ENCODE results near the gene TMEM19. TPM values are rescaled to one million over a fixed set of nuclear protein-coding genes. Genes with fewer than 3 reads are reported as not detected.

Gene TMEM19
- total RNA-seq, 1 experiment from 2014 or later = 56.3 TPM

DNA sequence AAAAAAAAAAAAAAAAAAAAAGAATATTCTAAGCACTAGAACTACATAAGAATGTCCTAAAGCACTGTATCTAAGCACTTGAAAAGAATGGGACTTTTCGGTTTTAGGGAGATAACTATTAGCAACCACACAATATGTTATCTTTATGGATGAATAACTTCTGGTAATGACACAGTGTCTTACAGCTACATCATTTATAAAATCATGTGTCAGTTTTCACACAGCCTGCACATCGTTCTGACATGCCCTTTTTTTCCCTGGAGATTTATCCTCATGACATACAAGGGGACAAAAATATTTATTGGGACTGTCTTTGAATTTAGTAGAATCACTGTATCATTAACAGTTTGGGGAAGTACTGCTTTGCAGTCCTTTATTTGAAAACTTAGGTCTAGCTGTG is 17.3 kb downstream of the TMEM19 start:
- no TSS peak for BruUV-seq (replicated peaks)
- intact Hi-C loops (cut with micrococcal nuclease; ENCODE audit: unreplicated experiment) = no loop called here
- ChIA-PET CTCF (interaction anchor here (0.6 kb wide), 1 partner anchor 16 kb away, joined by 7 read pairs; no protein-coding TSS in a partner anchor), POLR2A (ENCODE audit: low non-redundant PET) (interaction anchor here (0.7 kb wide), 1 partner anchor 103 kb away, joined by 4 read pairs; no protein-coding TSS in a partner anchor)
- Histone ChIP-seq H3K4me3 (ENCODE audit: low read depth, low read length, poor library complexity, severe bottlenecking) (no peak overlapping the region), H3K4me1 (ENCODE audit: insufficient read depth, low read length, poor library complexity, severe bottlenecking) (no peaks in the 10 kb centered on the region), H3K27me3 (replicated peaks; ENCODE audit: insufficient read depth, low read depth, low read length, poor library complexity) (no peaks in the 10 kb centered on the region), H3K36me3 (ENCODE audit: insufficient read depth, low read length, poor library complexity, severe bottlenecking) (peaks cover 30% of the 10 kb centered on the region), H3K27ac (ENCODE audit: low read depth, low read length, poor library complexity, severe bottlenecking) (no peak overlapping the region), H3K9me3 (ENCODE audit: low read depth, low read length, poor library complexity, severe bottlenecking) (no peaks in the 10 kb centered on the region)
- no peak for DNase-seq (ENCODE audit: low spot score)
- TF ChIP-seq CTCF (conservative IDR thresholded peaks at IDR 0.05; ENCODE audit: low read depth, low read length) = no peak

DNA sequence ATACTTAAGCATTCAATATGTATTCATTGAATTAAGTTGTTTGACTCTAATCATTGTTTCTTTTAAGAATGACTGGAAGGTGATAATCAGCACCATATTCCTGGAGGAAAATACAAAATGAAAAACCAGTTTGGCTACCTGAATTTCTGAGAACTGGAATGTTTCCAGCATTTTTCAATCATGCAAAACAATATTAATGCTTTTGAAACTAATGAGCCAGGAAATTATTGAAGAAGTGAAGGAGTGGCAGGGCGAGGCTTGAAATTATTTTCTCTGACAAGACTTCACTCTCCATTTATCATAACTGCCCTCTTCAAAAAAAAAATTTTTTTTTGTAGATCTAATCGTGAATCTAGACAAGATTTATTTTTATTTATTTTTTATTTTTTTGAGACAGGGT is 19.0 kb downstream of the TMEM19 start:
- H3K36me3 ChIP-seq (ENCODE audit: insufficient read depth, low read length, poor library complexity, severe bottlenecking) = peaks cover 13% of the 10 kb centered on the region
- H3K4me1 ChIP-seq (ENCODE audit: insufficient read depth, low read length, poor library complexity, severe bottlenecking) = no peaks in the 10 kb centered on the region
- H3K4me3 ChIP-seq (ENCODE audit: low read depth, low read length, poor library complexity, severe bottlenecking) = no peak overlapping the region
- H3K27ac ChIP-seq (ENCODE audit: low read depth, low read length, poor library complexity, severe bottlenecking) = no peak overlapping the region
- intact Hi-C loops (cut with micrococcal nuclease; ENCODE audit: unreplicated experiment) = no loop called here
- CTCF ChIA-PET = no interaction called here
- no peaks in the 10 kb centered on the region for H3K9me3 ChIP-seq (ENCODE audit: low read depth, low read length, poor library complexity, severe bottlenecking)
- POLR2A ChIA-PET (ENCODE audit: low non-redundant PET) = no interaction called here
- BruUV-seq (replicated peaks) = no TSS peak
- no peaks in the 10 kb centered on the region for H3K27me3 ChIP-seq (replicated peaks; ENCODE audit: insufficient read depth, low read depth, low read length, poor library complexity)
- no peak for DNase-seq (ENCODE audit: low spot score)
- no peak for TF ChIP-seq CTCF (conservative IDR thresholded peaks at IDR 0.05; ENCODE audit: low read depth, low read length)
- TF ChIP-seq EZH2 (IDR thresholded peaks at IDR 0.05; ENCODE audit: borderline replicate concordance, low read depth, low read length, poor library complexity, severe bottlenecking) = no peak

DNA sequence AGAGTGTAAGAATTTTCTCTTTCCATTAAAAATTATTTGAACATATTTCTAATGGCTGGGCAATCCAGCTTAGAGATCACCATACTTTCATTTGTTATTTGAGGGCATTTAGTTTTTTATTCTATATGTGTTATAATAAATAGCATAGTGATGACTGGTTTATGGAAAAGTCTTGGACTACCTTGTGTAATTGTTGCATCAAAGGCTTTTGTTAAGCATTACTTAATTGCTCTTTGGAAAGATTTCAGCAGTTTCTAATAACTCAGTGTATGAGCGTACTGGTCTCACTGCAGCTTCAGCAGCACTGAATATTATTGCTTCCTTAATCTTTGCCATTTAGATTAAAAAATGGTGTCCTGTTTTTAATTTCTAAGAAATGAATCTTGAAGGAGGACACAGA is 22.8 kb downstream of the TMEM19 start:
- H3K27ac ChIP-seq (ENCODE audit: low read depth, low read length, poor library complexity, severe bottlenecking) = no peak overlapping the region
- no peak overlapping the region for H3K4me3 ChIP-seq (ENCODE audit: low read depth, low read length, poor library complexity, severe bottlenecking)
- ChIA-PET CTCF (no interaction called here), POLR2A (ENCODE audit: low non-redundant PET) (no interaction called here)
- intact Hi-C loops (cut with micrococcal nuclease; ENCODE audit: unreplicated experiment) = no loop called here
- no TSS peak for BruUV-seq (replicated peaks)
- TF ChIP-seq EZH2 (IDR thresholded peaks at IDR 0.05; ENCODE audit: borderline replicate concordance, low read depth, low read length, poor library complexity, severe bottlenecking) (no peak), CTCF (conservative IDR thresholded peaks at IDR 0.05; ENCODE audit: low read depth, low read length) (no peak)
- no peaks in the 10 kb centered on the region for H3K36me3 ChIP-seq (ENCODE audit: insufficient read depth, low read length, poor library complexity, severe bottlenecking)
- peaks cover 3% of the 10 kb centered on the region for H3K9me3 ChIP-seq (ENCODE audit: low read depth, low read length, poor library complexity, severe bottlenecking)
- no peaks in the 10 kb centered on the region for H3K27me3 ChIP-seq (replicated peaks; ENCODE audit: insufficient read depth, low read depth, low read length, poor library complexity)
- no peak for DNase-seq (ENCODE audit: low spot score)
- no peaks in the 10 kb centered on the region for H3K4me1 ChIP-seq (ENCODE audit: insufficient read depth, low read length, poor library complexity, severe bottlenecking)
